GM21529 (cell line): Measurements from ENCODE around the gene CD3E.
"Not testable (repeated sequence)": the region's sequence is repeated elsewhere in the genome, so short reads cannot be mapped to it uniquely, and the experiment has no call there.

ENCODE experiments used
- ATAC-seq: cut with Tn5 transposase; IDR thresholded peaks from one replicate; pipeline ENCODE4 v1.9.1; 2021; ENCODE audit not compliant: unreplicated experiment

CD3E gene

GRCh38 chr11:118289401-118289800 is 15.1 kb upstream of the CD3E start:
- ATAC-seq = no peak

GRCh38 chr11:118290923-118291322 is 13.6 kb upstream of the CD3E start:
- no peak for ATAC-seq

DNA sequence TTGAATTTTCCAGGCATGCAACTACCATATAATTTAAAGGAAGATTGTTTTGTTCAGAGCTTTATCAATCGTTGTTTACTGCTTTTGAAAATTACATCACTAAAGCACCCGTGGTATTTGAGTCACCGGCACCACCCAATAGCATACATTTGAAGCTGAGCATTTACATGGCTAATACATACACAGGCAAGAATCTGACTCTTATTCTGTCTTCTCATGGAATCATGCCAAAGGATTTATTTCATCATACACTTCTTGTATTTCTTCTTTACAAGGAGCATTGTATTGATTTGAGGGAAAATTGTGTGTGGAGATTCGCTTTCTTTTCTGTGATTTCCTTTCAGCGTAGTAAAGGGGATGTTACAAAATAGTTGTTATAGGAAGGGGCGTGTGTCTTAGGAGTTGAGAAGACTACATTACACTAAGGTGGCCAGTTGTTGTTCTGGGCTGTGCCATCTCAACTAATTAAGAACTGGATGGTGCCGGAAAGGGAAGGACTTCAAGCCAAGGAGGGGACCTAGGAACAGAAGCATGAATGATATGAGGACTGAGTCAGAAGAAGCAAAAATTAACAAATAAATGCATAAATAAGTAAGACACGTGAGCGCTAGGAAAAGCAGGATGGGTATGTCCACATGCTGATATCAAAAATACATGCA is 12.9 kb upstream of the CD3E start:
- ATAC-seq = no peak

GRCh38 chr11:118294053-118294452 is 10.5 kb upstream of the CD3E start:
- ATAC-seq = no peak

- no peak for ATAC-seq
These were observed 9.3 kb upstream of the CD3E start for GRCh38 chr11:118295199-118295598.

DNA sequence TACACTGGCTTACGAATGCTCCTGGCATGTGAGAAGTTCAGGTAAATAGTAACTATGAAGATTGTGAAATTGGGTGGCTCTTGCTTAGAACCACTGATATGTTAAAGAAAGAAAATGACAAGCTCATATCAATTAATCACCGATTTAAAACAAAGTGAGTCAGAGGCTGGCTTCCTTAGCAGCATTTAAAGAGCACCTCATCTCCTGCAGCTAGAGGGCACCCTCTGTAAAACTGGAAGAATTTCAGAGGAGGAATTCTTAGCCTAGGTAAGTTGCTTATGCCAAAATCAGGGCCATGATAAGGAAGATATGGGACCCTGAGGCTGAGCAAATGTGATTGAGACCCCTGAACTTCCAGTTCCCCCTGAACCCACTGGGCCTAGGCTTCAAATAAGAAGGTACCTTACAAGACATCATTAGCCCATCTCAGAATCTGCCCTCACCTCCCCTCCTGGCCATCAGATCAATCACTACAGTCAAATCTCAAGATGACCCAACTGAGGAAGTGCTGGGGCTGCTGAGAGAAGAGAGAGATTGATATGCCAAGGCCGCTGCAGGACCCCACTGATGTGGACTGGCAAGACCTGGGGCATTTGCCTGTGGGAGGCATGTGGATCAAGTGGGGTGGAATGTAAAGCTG is 8.6 kb upstream of the CD3E start:
- no peak for ATAC-seq

GRCh38 chr11:118301600-118302195 is 2.8 kb upstream of the CD3E start:
- ATAC-seq = no peak

DNA sequence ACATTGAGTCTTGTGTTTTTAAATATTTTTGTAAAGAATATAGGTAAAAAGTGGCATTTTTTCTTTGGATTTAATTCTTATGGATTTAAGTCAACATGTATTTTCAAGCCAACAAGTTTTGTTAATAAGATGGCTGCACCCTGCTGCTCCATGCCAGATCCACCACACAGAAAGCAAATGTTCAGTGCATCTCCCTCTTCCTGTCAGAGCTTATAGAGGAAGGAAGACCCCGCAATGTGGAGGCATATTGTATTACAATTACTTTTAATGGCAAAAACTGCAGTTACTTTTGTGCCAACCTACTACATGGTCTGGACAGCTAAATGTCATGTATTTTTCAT is 333 bp upstream of the CD3E start:
- no peak for ATAC-seq

GRCh38 chr11:118305726-118306125 is 1.2 kb downstream of the CD3E start:
- ATAC-seq = no peak

GRCh38 chr11:118306556-118306955 is 2.0 kb downstream of the CD3E start:
- no peak for ATAC-seq

DNA sequence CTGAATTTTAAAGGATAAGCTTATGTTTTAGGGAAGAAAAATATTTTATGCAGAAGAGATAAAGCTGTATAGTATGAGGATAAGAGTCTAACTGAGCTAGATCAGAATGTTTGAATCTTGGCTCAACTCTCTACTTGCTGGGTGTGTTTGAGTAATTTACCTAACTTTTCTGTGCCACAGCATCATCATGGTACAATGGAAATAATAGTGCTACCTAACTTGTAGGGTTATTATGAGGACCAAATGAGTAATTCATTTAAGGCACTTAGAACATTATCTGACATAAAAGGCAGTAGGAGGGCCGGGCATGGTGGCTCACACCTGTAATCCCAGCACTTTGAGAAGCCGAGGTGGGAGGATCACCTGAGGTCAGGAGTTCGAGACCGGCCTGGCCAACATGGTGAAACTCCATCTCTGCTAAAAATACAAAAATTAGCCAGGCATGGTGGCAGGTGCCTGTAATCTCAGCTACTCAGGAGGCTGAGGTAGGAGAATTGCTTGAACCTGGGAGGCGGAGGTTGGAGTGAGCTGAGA is 4.5 kb downstream of the CD3E start:
- ATAC-seq = not testable (repeated sequence)

DNA sequence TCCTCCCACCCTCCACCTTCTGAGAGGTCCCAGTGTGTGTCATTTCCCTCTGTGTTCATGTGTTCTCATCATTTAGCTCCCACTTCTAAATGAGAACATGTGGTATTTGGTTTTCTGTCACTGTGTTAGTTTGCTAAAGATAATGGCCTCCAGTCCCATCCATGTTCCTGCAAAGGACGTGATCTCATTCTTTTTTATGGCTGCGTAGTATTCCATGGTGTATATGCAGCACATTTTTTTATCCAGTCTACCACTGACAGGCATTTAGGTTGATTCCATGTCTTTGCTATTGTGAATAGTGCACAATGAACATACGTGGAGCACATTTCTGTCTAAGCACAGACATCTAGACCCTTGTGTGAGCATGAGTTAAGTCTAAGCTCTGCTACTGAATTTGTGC is 5.7 kb downstream of the CD3E start:
- no peak for ATAC-seq

DNA sequence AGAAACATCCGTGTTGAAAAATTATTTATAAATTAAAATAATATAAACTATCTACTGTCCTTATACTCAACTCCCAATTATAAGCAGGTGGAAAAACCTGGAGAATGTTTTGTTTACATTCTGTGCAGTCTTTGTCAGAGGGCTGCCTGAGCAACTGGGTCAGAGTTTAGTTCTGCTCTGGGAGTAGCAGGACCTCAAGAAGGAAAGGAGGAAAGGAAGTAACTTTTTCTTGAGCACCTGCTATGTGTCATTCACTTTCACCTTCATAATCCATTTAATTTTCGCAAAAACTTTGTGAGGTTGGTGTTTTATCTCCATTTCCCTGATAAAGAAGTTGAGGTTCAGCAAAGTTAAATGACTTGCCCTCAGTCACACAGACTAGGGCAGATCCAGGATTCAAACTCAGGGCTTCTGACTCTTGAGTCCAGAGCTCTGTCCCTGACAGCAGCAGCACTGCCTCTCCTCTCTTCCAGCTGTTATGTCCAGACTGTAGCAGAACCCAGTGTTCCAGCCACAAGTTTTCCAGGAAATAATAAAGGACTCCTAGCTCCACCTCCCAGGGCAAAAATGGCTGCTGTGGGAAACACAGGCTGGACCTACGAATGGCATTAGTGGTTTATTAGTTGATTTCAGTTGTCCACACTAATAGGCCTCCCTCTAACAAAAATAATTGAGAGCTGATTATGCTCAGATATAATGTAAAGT is 6.4 kb downstream of the CD3E start:
- no peak for ATAC-seq

- no peak for ATAC-seq
These were observed 7.0 kb downstream of the CD3E start for GRCh38 chr11:118311518-118311917.

DNA sequence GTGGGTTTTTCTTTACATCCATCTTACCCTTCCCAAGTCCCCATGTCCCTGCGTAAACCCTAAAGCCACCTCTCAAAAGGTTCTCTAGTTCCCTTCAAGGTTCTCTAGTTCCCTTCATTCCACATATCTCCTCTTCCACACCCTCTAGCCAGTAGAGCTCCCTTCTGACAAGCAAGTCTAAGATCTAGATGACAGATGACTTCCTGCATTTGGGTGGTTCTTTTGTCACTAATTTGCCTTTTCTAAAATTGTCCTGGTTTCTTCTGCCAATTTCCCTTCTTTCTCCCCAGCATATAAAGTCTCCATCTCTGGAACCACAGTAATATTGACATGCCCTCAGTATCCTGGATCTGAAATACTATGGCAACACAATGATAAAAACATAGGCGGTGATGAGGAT is 7.8 kb downstream of the CD3E start:
- ATAC-seq = no peak

DNA sequence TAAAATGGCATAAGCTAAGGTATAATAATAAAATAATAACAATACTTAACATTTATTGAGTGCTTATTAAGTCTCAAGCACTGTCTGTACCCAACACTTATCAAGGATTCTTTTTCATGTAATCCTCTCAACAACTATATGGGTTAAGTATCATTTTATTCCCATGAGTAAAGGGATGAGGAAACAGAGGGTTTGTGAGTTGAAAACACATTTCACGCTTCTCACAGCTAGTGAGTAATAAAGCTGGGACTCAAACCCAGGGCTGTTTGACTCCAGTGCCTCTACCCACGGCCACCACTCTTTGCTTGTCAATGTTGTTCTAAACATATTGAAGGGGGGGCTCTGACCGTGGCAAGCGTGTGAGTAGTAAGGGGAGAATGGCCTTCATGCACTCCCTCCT is 8.7 kb downstream of the CD3E start:
- ATAC-seq = no peak

GRCh38 chr11:118314988-118315411 is 10.5 kb downstream of the CD3E start:
- no peak for ATAC-seq

GRCh38 chr11:118318124-118318523 is 13.6 kb downstream of the CD3E start:
- no peak for ATAC-seq

- ATAC-seq = no peak
These were observed 14.2 kb downstream of the CD3E start for GRCh38 chr11:118318581-118319336.

- no peak for ATAC-seq
These were observed 14.8 kb downstream of the CD3E start for GRCh38 chr11:118319337-118319707.

- ATAC-seq = no peak
These were observed 16.0 kb downstream of the CD3E start for GRCh38 chr11:118320515-118320914.
